GM10248 (cell line): Measurements from ENCODE around the gene NHERF2.

Source experiments
- CTCF ChIA-PET: fragments of 300-600 bp; sonication (Branson Sonifier 250); formaldehyde crosslinking; extraction: SDS; loops from one replicate; lab custom pipeline; 2021; ENCODE audit warnings: antibody characterized with exemption; lab: Yijun Ruan, JAX
- POLR2A ChIA-PET: fragments of 350-650 bp; sonication (Branson Sonifier 250); formaldehyde crosslinking; extraction: SDS; loops from one replicate; lab custom pipeline; 2020; ENCODE audit warnings: antibody characterized with exemption; lab: Yijun Ruan, JAX
- DNase-seq: peaks from one replicate; pipeline ENCODE4 v3.0.0; 2012; ENCODE audit errors: extremely low spot score
- CTCF ChIP-seq: IDR thresholded peaks from 2 replicates; pipeline ENCODE4 v1.5.1; 2012; ENCODE audit warnings: mild to moderate bottlenecking, low read depth; ENCODE audit errors: extremely low read depth, missing control alignments, control extremely low read depth

NHERF2 gene

DNA sequence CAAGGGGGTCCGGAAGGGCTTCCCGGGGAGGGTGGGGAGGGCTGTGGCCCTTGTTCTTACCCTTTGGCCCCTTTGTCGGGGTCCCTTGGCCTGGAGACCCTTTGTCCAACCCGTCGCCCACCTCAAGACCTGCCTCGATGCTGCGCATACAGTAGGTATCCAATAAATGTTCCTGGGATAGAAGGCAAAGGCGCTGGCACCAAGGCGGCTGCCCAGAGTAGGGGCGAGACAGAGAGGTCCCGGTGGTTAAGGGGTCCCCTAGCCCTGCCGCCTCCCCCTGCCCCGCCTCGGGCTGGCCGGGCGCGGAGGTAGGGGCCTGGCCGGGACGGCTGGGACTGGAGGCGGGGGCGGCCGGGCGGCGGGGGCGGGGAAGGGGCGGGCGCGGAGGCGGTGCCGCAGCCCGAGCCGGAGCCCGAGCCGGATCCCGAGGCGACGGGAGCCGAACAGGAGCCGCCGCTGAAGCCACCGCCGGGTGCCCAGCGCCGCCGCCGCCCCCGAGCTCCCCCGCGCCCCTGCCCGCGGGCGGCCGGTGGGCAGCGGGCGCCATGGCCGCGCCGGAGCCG, at the start of gene NHERF2:
TSS of gene NHERF2 (plus strand) at position 442 of the 563 bp plus-strand sequence. CDS start at position 546, 104 bp downstream.
- TF ChIP-seq CTCF = no peak
- no peak for DNase-seq
- ChIA-PET CTCF (interaction anchor here (1.2 kb wide), 1 partner anchor 21 kb away, joined by 3 read pairs; the partner anchor contains the start of genes NTHL1 and TSC2), POLR2A (interaction anchor here (0.7 to 1.9 kb wide), 2 partner anchors 65 to 129 kb away, joined by 4 to 8 read pairs; partner anchors contain the start of gene TRAF7)

GRCh38 chr16:1976951-1977874, 49.5 kb upstream of the NHERF2 start:
- no peak for DNase-seq
- TF ChIP-seq CTCF = no peak
- POLR2A ChIA-PET = interaction anchor here (0.6 to 2.7 kb wide), 4 partner anchors 12 to 1625 kb away, joined by 3 to 19 read pairs (median 4); partner anchors contain the start of genes AXIN1, RNF151, RPS2 and TRAF7
- CTCF ChIA-PET = no interaction called here

DNA sequence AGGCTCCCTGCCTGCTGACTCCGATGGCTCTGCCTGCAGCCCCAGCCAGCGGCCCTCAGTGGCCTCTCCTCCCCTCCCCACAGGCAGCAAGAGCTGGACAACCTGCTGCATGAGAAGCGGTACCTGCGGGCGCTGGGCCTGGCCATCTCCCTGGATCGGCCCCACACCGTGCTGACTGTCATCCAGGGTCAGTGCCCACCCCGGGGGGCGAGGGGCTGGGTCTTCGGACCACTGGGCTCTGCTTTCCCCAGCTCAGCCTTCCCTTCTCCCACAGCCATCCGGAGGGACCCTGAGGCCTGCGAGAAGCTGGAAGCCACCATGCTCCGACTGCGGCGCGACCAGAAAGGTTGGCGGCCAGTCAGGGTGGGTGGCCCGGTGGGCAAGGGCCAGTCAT, 48.8 kb upstream of the NHERF2 start:
- POLR2A ChIA-PET = interaction anchor here (0.9 to 1.7 kb wide), 2 partner anchors 13 to 177 kb away, joined by 3 to 7 read pairs; partner anchors contain the start of genes RPS2 and TRAF7
- no peak for TF ChIP-seq CTCF
- no peak for DNase-seq
- CTCF ChIA-PET = no interaction called here

DNA sequence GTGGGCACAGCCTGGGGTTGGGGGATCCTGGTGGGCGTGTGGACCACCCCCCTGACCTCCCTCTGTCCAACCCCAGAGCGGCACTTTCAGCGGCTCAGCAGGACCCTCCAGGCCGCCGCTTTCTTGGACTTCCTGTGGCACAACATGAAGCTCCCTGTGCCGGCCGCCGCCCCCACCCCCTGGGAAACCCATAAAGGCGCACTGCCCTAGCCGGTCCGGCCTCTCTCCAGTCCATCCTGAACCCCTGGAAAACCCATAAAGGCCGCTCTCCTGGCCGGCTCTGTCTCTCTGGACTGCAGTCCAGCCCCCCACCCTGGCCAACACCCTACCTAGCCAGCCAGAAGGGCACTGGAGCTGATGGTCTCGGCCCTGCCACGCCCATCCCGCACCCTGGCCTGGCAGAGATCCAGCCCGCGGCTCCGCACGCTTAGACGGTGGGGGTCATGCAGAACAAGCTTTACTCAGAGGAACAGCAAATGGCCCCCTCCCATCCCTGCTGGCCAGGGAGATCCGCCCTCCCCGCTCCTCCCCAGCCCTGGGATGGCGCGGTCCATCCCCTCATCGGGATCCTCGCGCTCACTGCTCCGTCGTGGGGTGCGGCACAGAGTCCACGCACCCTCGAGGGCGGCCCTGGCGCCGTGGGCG, 48.1 kb upstream of the NHERF2 start:
- TF ChIP-seq CTCF = no peak
- ChIA-PET POLR2A (interaction anchor here (0.9 to 1.7 kb wide), 2 partner anchors 14 to 177 kb away, joined by 3 to 7 read pairs; partner anchors contain the start of genes RPS2 and TRAF7), CTCF (no interaction called here)
- DNase-seq = no peak

DNA sequence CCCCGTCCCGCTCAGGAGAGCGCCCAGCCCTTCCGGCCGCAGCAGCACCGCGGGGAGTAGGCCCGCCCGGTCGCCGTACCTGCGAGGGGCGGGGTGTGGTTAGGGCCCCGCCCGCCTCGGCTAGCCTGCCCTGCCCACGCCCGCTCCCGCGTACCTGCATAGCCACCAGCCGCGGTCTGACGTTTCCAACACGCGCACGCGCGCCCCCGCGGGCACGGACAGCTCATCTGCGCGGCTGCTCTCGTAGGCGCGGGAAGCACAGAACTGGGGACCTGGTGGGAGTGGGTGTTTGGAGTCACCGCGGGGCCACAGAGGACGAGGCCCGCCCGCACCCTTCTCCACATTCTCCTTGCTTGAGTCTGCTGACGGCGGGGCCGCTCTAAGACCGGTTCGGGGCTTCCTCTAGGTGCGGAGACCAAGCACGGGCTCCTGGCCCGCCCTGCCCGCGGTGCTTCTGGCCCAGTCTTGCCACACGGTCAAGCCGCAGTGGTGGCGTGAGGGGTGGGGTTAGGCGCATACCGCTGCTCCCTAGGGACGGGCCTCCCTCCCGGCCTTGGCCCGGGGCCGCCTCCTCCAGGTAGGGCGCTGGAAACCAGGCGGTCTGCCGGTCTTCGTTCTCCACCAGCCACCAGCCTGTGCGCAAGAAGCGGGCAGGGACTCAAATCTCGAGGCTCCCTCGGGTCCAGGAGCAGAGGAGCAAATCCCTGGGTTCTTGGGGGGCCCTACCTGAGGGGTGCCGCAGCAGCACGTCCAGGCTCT, 47.3 kb upstream of the NHERF2 start:
- ChIA-PET CTCF (no interaction called here), POLR2A (interaction anchor here (1.7 kb wide), 1 partner anchor 14 kb away, joined by 7 read pairs; the partner anchor contains the start of gene RPS2)
- no peak for DNase-seq
- TF ChIP-seq CTCF = no peak
